Activated CD4-positive, alpha-beta memory T cell treated with anti-CD3 and anti-CD28 coated beads, Interleukin-2, amount 10 ng/mL, durations not matched to agents 7 days and 5 days (primary cell): ENCODE measurements around the gene ELAC2. TPM values are rescaled to one million over a fixed set of nuclear protein-coding genes. Genes with fewer than 3 reads are reported as not detected.
A peak's percentile ranks its signal among the peaks of the same experiment; 100 is the strongest.

Source experiments
- CTCF ChIA-PET: fragments of 350-600 bp; sonication (Branson Sonifier 250); formaldehyde crosslinking; loops from one replicate; lab custom pipeline; 2021; ENCODE audit warnings: antibody characterized with exemption, inconsistent platforms; lab: Charles Lee
- POLR2A ChIA-PET: fragments of 350-600 bp; sonication (Branson Sonifier 250); formaldehyde crosslinking; loops from one replicate; lab custom pipeline; 2021; ENCODE audit warnings: antibody characterized with exemption; lab: Charles Lee
- DNase-seq: peaks from one replicate; pipeline ENCODE4 v3.0.0-alpha.2; 2020
- H3K27ac Mint-ChIP-seq: one replicate; pipeline ENCODE4 v1.8.0; 2021; ENCODE audit warnings: mild to moderate bottlenecking, mixed read lengths
- H3K27me3 Mint-ChIP-seq: one replicate; pipeline ENCODE4 v1.8.0; 2021; ENCODE audit warnings: mixed read lengths
- H3K36me3 Mint-ChIP-seq: one replicate; pipeline ENCODE4 v1.8.0; 2021; ENCODE audit warnings: low read depth, mixed read lengths
- H3K4me1 Mint-ChIP-seq: one replicate; pipeline ENCODE4 v1.8.0; 2021; ENCODE audit warnings: mixed read lengths
- H3K4me3 Mint-ChIP-seq: one replicate; pipeline ENCODE4 v1.8.0; 2021; ENCODE audit warnings: mild to moderate bottlenecking, mixed read lengths
- H3K9me3 Mint-ChIP-seq: one replicate; pipeline ENCODE4 v1.8.0; 2021; ENCODE audit warnings: mixed read lengths
- total RNA-seq, 2 experiments: library from RNA; stranded (reverse); gene quantifications; one replicate each; pipeline ENCODE4 v1.2.3, GENCODE V29; 2021

ELAC2 gene
- total RNA-seq, 2 experiments from 2014 or later, result 50.8 to 54.0 TPM

DNA sequence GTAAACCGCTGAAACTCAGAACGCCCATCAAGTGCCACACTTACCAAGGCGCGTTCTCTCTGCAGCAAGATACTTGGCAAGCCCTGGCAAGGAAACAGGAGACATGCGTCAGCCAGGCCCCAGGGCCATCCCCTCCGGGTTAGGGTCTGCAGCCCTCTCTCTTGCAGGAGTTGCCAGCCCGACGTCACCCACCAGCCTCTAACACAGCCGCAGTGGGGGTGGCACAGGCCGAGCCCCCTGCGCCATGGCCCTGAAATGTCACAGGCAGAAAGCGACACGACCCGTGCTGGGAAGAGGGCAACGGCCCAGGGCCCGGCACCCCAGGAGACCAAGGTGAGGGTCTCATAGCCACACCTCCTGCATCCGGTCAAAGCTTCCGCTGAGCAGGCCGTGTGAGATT, 21.9 kb downstream of the ELAC2 start:
- no peak for DNase-seq
- Mint-ChIP-seq H3K4me1 (no peaks in the 10 kb centered on the region), H3K4me3 (no peak overlapping the region), H3K9me3 (no peaks in the 10 kb centered on the region), H3K27me3 (no peaks in the 10 kb centered on the region), H3K36me3 (peaks cover 64% of the 10 kb centered on the region), H3K27ac (no peak overlapping the region)
- ChIA-PET CTCF (no interaction called here), POLR2A (interaction anchor here (1.3 kb wide), 1 partner anchor 14 kb away, joined by 3 read pairs; no protein-coding TSS in a partner anchor)

DNA sequence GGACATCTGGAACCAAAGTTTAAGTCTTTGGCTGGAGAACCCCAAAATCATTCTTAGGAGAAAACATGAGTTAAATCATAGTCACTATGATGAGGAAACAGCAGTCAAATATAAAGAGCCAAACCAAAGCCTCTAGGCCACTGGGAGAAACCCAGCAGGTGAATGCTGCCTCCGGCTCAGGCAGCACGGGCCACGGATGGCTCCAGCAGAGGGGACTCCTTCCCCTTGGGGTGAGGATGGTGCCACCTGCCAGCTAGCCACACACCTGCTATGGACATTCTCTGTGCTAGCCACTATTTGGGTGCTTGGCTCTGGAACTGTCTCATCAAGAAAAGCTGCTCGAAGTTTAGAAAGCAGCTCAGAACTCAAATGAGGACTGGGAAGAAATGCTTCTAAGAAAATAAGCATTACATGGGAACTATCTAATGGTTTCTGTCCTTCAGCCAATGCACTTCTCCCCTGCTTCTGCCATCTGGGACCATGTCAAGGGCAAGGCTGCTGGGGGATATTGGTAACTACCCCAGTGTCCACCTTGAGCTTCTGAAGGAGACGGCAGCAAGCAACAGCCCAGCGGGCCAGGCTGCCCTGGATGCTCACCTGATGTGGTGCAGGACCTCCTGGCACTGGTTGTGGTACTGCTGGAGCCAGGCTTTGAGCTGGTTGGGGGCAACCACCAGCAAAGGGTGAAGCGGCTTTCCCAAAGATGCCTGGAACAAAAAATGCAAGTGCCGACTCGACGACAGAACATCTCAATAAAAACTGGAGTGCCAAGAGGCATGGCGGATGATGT, 22.5 kb downstream of the ELAC2 start:
- ChIA-PET POLR2A (no interaction called here), CTCF (no interaction called here)
- no peaks in the 10 kb centered on the region for H3K4me1 Mint-ChIP-seq
- no peak overlapping the region for H3K4me3 Mint-ChIP-seq
- peaks cover 64% of the 10 kb centered on the region for H3K36me3 Mint-ChIP-seq
- DNase-seq, result no peak
- H3K27ac Mint-ChIP-seq, result no peak overlapping the region
- no peaks in the 10 kb centered on the region for H3K9me3 Mint-ChIP-seq
- H3K27me3 Mint-ChIP-seq, result no peaks in the 10 kb centered on the region

DNA sequence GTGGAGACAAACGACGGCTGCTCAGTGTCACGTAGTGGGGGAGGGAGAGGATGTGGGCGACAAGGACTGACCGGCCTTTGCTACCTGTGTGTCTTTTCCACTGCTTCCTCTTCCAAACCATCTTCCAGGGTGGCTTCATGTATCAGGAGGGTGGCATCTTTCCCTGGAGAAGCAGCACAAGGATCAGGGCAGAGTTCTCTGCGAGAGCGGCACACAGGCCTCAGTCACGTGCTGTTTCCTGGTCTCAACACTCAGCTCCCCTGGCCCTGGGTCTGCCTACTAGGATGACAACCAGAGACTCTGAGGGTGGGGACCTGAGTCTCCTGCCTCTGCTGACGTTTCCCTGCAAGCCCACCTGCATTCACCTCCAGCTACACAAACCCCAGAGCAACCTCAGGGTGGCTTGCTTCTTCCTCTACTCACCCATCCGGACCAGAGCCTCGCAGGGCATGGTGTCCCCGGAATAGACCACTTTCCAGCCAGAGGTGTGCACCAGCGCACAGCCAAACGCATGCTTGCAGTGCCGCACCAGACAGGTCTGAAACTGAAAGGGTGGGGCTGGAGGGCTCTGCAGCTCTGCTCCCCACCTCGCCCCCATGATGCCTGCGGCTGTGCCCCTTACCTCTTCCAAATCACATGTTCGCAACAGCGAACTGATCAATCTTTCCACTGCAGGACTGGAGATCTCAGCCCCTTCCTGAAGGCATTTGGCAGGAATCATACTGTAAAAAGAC, 23.3 kb downstream of the ELAC2 start:
- ChIA-PET POLR2A (no interaction called here), CTCF (no interaction called here)
- peaks cover 71% of the 10 kb centered on the region for H3K36me3 Mint-ChIP-seq
- no peaks in the 10 kb centered on the region for H3K27me3 Mint-ChIP-seq
- H3K9me3 Mint-ChIP-seq, result no peaks in the 10 kb centered on the region
- H3K4me1 Mint-ChIP-seq, result no peaks in the 10 kb centered on the region
- no peak overlapping the region for H3K4me3 Mint-ChIP-seq
- H3K27ac Mint-ChIP-seq, result no peak overlapping the region
- no peak for DNase-seq

DNA sequence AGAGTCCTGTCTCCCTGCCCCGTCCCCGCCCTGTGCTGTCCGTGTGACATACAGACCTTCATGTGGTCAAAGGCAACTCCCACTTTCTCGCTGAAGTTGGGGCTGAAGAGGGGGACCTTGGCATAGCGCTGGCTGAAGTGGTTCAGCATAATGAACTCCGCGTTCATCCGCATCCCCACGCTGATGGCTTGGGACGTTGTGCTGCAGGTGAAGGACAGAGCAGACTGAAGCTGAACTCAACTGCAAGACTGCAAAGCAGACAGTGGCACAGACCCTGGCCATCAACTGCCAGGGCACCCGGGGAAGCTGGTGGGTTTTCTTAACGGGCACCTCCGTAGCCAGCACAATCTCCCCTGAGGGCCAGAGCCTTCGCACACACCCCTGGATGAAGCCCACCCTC, 24.2 kb downstream of the ELAC2 start:
- Mint-ChIP-seq H3K4me3 (no peak overlapping the region), H3K36me3 (peaks cover 70% of the 10 kb centered on the region), H3K27ac (no peak overlapping the region), H3K9me3 (no peaks in the 10 kb centered on the region), H3K4me1 (no peaks in the 10 kb centered on the region), H3K27me3 (no peaks in the 10 kb centered on the region)
- POLR2A ChIA-PET, result no interaction called here
- CTCF ChIA-PET, result no interaction called here
- DNase-seq, result no peak

DNA sequence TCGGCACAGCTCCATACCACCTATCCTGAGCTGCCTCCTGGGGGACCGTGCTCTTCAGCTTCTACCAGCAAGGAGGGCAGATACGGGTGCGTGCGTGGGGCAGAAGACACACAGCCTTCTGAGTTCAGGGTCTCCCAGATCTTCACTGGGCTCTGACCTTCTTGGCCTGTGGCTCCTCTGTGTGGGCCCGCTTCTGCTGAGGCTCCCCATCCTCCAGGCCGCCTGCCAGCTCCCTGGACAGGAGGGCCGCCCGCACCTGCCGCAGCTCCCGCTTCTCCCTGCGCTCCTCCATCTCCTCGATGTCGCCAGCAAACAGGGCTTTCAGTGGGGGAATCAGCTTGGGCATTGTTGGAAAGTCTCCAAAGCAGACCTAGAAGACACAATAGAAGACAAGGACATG, 25.2 kb downstream of the ELAC2 start:
- CTCF ChIA-PET, result interaction anchor here (1.5 kb wide), 1 partner anchor 10 kb away, joined by 5 read pairs; no protein-coding TSS in a partner anchor
- POLR2A ChIA-PET, result interaction anchor here (1.3 kb wide), 2 partner anchors 25 to 995 kb away, joined by 4 read pairs; partner anchors contain the start of genes ELAC2 and ZNF18
- Mint-ChIP-seq H3K27ac (no peak overlapping the region), H3K4me3 (no peak overlapping the region), H3K27me3 (no peaks in the 10 kb centered on the region), H3K36me3 (peaks cover 61% of the 10 kb centered on the region), H3K9me3 (no peaks in the 10 kb centered on the region), H3K4me1 (no peaks in the 10 kb centered on the region)
- no peak for DNase-seq

DNA sequence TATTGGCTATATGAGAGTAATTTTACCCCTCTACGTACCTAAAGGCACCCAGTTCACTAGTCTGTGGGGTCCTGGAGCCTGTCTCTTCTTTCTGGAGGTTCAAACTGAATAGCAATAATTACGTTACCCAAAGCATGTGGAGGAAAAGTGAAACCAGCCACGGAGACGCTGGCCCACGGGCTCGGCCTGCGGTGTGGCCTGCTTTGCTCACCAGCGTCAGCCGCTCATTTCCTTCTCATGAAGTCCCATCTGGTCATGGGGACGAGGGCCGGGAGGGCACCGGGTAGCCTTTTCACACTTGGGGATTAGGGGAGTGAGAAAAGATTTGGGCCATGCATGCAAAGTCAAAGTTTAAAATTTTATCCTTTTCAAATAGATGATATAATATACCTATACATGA, 26.9 kb downstream of the ELAC2 start:
- ChIA-PET POLR2A (no interaction called here), CTCF (interaction anchor here (1.5 to 1.6 kb wide), 2 partner anchors 11 to 27 kb away, joined by 4 to 5 read pairs; partner anchors contain the start of gene ELAC2)
- Mint-ChIP-seq H3K36me3 (peaks cover 48% of the 10 kb centered on the region), H3K4me3 (no peak overlapping the region), H3K27me3 (no peaks in the 10 kb centered on the region), H3K27ac (no peak overlapping the region), H3K4me1 (no peaks in the 10 kb centered on the region), H3K9me3 (no peaks in the 10 kb centered on the region)
- DNase-seq, result no peak

DNA sequence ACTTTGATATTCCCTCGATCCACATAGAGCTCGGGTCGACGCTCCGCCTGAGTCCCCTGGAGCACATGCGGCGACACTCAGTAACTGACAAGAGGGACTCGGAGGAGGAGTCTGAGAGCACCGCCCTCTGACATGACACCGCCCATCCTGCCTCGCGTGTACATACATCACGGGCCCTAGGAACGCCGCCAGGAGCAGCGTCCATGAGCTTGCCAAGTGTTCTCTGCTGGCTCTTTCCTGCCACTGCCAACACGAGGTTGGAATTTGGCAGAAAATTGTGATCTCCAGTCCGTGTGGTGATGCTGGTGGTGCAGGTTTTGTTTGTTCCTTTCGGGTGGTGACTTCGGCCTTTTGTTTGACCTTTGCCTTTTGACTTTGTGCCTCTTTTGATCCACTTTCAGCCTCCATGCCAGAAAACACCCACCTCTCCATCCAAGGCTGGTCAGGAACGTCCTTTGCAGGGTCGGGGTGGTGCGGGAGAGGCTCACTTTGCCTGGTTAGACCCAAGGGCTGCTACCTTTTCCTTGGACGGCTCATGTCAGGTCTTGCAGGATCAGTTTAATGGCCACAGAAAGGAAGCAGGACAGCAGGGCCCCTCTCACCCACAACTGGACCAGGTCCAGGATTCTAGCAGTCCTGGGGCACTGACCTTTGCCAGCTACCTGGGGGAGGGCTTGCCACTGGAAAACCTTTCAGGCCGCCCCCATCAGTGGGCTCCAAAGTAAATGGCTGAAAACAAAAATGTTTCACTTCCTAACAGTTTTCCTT, 27.6 kb downstream of the ELAC2 start:
- no peaks in the 10 kb centered on the region for H3K9me3 Mint-ChIP-seq
- H3K27ac Mint-ChIP-seq, result no peak overlapping the region
- H3K4me3 Mint-ChIP-seq, result no peak overlapping the region
- CTCF ChIA-PET, result interaction anchor here (1.6 kb wide), 1 partner anchor 28 kb away, joined by 4 read pairs; the partner anchor contains the start of gene ELAC2
- POLR2A ChIA-PET, result no interaction called here
- DNase-seq, result no peak
- no peaks in the 10 kb centered on the region for H3K4me1 Mint-ChIP-seq
- H3K36me3 Mint-ChIP-seq, result peaks cover 43% of the 10 kb centered on the region
- no peaks in the 10 kb centered on the region for H3K27me3 Mint-ChIP-seq

DNA sequence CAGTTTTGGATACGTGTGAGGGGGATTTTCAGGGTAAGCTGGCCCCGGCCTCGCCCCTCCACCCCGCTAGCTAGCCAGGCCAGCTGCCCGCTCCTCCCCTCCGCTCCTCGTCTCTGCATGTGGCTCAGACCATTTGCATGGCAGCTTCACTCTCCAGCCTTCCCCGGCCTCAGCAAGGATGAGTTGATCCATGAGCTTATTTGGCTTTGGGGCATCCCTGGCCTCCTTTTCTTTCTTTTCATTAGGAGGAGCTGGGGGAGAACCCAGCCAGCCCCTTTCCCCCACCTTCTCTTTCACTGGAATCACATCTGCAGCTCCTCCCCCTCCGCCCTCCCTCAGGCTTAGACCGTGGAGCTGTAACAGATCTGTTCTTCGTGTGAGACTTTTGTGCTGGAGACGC, 30.7 kb downstream of the ELAC2 start:
- POLR2A ChIA-PET, result no interaction called here
- Mint-ChIP-seq H3K27ac (no peak overlapping the region), H3K9me3 (no peaks in the 10 kb centered on the region), H3K4me3 (no peak overlapping the region), H3K27me3 (no peaks in the 10 kb centered on the region), H3K36me3 (peaks cover 21% of the 10 kb centered on the region), H3K4me1 (peaks cover 3% of the 10 kb centered on the region)
- CTCF ChIA-PET, result interaction anchor here (1.0 kb wide), 1 partner anchor 17 kb away, joined by 4 read pairs; no protein-coding TSS in a partner anchor
- no peak for DNase-seq

DNA sequence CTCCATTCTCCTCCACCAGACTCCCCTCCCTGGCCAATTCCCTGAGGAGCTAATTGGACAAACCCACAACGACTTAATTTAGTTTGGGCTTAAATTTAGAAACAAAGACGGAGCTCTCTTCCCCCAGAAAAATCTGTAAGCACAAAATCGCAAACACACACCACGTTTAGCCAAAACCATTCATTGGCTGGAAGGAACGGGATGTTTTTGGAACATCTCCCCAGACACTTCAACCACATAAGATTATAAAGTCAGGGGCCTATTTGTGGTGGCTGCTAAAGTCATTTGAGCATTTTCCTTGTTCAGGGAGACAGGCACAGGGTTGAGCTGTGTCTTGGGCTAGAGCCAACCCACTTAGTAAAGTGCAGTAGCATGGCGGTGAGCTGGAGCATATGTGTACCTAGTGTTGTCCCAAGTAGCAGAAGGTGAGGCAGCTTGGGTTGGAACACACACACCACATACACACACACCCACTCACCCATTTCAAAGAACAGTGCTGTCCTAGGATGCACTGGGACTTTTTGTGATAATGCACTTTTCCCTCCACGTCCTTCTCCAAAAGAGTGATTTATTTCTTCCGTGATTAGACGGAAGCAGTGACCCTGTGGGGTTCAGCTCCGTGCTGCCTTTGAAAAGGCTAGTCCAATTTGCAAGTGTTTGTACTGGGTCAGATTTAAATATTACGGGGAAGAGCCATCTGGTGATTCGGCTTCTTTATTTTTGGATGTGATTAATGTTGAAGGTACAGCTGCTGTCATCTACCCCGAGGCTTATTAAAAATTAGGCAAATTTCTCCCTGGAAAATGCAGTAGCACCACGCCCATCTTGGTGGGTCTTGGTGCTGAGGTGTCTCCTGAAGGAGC, 32.2 kb downstream of the ELAC2 start:
- Mint-ChIP-seq H3K9me3 (no peaks in the 10 kb centered on the region), H3K27me3 (no peaks in the 10 kb centered on the region), H3K27ac (no peak overlapping the region), H3K4me1 (peaks cover 6% of the 10 kb centered on the region), H3K36me3 (peaks cover 8% of the 10 kb centered on the region), H3K4me3 (no peak overlapping the region)
- no peak for DNase-seq
- ChIA-PET CTCF (no interaction called here), POLR2A (no interaction called here)

DNA sequence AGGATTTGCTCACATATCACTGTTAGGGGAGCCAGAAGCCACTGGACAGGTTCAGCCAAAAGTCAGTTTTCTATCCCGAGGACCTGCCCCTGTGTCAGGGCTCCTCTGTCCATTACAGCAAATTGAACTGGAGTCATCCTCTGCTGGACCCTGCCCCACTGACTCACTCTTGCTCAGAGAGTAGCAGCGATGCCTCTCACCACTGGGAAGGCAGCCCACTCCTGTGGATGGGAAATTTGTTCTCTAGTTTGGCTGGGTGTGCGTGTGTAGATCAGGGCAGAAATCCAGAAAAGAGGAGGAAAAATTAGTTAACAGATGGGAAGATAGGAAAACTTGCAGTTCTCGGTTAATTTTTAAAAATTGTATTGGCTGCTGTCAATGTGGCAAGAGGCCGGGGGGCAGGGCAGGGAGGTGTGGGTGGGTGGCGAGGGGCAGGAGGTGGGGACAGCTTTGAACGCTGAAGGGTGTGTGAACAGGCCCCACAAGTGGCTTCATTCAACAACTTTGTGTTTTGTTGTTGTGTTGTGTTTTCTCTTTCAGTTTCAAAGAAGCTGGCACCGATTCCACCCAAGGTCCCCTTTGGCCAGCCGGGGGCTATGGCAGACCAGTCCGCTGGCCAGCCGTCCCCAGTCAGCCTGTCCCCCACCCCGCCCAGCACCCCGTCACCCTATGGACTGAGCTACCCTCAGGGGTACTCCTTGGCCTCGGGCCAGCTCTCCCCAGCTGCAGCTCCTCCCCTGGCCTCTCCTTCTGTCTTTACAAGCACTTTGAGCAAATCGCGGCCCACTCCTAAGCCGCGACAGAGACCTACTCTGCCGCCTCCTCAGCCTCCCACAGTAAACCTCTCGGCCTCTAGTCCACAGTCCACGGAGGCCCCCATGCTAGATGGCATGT, 33.6 kb downstream of the ELAC2 start:
- CTCF ChIA-PET, result no interaction called here
- POLR2A ChIA-PET, result no interaction called here
- no peaks in the 10 kb centered on the region for H3K9me3 Mint-ChIP-seq
- H3K36me3 Mint-ChIP-seq, result no peaks in the 10 kb centered on the region
- peaks cover 6% of the 10 kb centered on the region for H3K4me1 Mint-ChIP-seq
- no peak for DNase-seq
- no peak overlapping the region for H3K27ac Mint-ChIP-seq
- H3K27me3 Mint-ChIP-seq, result no peaks in the 10 kb centered on the region
- H3K4me3 Mint-ChIP-seq, result no peak overlapping the region

DNA sequence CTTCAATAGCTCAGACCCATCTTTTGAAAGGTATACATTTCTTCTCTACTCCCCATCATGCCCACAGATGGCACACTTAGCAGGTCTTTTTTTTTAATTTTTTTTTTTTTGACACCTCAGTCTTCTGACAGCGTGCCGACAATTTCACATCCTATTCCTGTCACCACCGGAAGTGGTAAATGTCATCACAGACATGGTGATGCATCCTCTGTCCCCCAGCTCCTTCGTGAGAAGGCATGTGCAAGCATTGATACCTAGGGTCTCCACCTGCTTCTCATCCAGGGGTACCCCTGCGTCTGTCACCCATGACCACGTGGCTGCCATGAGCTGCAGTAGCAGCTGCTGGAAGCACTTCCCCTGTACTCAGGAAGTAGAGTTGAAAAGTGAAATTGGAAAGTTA, 35.6 kb downstream of the ELAC2 start:
- H3K4me3 Mint-ChIP-seq, result no peak overlapping the region
- H3K36me3 Mint-ChIP-seq, result no peaks in the 10 kb centered on the region
- CTCF ChIA-PET, result no interaction called here
- DNase-seq, result peak; percentile 17
- no peaks in the 10 kb centered on the region for H3K9me3 Mint-ChIP-seq
- POLR2A ChIA-PET, result interaction anchor here (0.8 kb wide), 1 partner anchor 14 kb away, joined by 3 read pairs; no protein-coding TSS in a partner anchor
- H3K4me1 Mint-ChIP-seq, result peaks cover 6% of the 10 kb centered on the region
- no peaks in the 10 kb centered on the region for H3K27me3 Mint-ChIP-seq
- H3K27ac Mint-ChIP-seq, result no peak overlapping the region
